ENCODE data around the gene ALOX15.
"Not testable (repeated sequence)": the region's sequence is repeated elsewhere in the genome, so short reads cannot be mapped to it uniquely, and the experiment has no call there.

The ALOX15 gene, protein sequence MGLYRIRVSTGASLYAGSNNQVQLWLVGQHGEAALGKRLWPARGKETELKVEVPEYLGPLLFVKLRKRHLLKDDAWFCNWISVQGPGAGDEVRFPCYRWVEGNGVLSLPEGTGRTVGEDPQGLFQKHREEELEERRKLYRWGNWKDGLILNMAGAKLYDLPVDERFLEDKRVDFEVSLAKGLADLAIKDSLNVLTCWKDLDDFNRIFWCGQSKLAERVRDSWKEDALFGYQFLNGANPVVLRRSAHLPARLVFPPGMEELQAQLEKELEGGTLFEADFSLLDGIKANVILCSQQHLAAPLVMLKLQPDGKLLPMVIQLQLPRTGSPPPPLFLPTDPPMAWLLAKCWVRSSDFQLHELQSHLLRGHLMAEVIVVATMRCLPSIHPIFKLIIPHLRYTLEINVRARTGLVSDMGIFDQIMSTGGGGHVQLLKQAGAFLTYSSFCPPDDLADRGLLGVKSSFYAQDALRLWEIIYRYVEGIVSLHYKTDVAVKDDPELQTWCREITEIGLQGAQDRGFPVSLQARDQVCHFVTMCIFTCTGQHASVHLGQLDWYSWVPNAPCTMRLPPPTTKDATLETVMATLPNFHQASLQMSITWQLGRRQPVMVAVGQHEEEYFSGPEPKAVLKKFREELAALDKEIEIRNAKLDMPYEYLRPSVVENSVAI

DNA sequence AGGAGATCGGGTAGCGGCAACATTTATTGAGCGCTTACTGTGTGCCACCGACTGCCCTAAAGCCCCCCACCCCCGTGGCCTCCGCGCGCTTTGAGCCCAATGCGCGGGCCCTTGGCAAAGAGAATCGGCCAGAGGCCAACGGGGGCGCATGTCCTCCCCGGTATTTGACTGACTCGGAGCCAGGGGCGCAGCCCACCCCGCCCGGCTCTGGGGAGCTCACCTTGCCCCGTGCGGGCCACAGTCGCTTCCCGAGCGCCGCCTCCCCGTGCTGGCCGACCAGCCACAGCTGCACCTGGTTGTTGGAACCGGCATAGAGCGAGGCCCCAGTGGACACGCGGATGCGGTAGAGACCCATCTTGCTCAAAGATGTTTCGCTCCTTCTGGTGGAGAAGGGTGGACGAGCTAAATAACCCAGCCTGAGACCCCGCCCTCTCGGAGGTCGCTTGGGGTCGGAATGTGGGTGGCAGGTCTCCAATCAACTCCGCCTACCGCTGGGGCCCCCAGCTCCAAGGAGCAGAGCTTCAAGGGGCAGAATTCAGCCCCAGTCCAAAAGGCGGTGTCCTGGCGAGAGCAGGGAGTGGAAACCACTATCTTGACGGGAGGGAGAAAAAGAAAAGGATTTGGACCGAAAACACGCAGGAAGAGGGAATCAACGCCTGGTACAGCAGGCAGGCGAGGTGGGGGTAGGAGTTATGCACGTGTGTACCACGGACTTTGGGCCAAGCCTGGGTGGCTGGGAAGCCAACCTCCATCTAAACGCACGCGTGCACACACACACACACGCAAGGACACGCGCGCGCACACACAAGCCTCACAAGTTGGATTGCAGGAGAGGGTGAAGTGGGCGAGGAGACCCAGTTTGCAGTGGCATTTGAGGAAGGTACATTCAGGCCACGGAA is at the start of gene ALOX15:
Gene ALOX15 (minus strand): TSS at position 382 of the 899 bp plus-strand sequence. CDS start 27 bp downstream, at position 355.
- DNase-seq (ENCODE audit: low read depth in 2 of 2): no peak

DNA sequence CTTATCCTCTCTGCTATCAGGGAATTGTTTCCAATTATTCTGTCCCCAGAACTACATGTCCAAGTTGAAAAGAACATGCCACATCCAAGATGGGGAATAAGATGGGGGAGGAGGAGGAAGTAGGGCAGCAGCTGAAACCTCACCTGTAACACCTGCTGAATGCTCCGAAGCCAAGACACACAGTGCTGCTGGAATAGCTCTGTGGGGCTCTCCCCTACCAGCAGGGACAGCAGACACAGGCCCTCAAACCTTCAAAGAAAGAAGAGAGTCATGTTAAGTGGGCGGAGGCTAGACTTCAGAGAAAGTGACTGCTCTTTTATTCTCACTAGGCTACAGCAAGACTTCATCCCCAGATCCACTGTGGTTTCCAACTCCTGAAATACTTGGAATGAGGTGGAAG is 49.3 kb upstream of the ALOX15 start:
- no peak for DNase-seq (ENCODE audit: low read depth in 2 of 2)

DNA sequence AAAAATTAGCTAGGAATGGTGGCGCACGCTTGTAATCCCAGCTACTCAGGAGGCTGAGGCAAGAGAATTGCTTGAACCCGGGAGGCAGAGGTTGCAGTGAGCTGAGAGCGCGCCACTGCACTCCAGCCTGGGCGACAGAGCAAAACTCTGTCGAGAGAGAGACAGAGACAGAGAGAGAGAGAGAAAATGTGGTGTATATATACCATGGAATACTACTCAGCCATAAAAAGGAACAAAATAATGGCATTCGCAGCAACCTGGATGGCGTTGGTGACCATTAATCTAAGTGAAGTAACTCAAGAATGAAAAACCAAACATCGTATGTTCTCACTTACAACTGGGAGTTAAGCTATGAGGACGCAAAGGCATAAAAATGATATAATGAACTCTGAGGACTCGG is 48.4 kb upstream of the ALOX15 start:
- DNase-seq (ENCODE audit: low read depth in 2 of 2): not testable (repeated sequence)

GRCh38 chr17:4683739-4684138 is 42.3 kb upstream of the ALOX15 start:
- DNase-seq (ENCODE audit: low read depth in 2 of 2): not testable (repeated sequence)

- no peak for DNase-seq (ENCODE audit: low read depth in 2 of 2)
Observed at GRCh38 chr17:4679658-4680057, 38.2 kb upstream of the ALOX15 start.

- DNase-seq (ENCODE audit: low read depth in 2 of 2): peak in 1 of 2 donors; percentile 42
Observed at GRCh38 chr17:4678448-4679026, 37.1 kb upstream of the ALOX15 start.

DNA sequence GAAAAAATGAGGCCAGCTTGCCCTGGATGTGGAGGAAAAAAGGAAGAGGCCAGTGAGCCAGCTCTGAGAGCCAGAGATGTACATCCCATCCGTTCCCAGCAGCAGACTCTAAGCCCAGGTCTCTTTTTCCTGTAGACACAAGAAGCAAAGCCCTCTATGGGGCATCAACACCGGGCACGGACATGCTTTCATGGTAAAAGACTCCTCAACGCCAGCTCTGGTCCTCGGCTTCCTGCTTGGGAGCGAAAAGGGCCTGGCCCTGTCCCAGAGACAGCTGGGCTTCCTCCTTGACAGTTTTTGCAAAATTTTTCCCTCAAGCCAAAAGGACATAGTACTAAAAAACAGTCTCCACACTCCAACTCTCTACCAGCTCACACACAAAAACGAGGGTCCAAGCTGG is 35.3 kb upstream of the ALOX15 start:
- DNase-seq (ENCODE audit: low read depth in 2 of 2): no peak

DNA sequence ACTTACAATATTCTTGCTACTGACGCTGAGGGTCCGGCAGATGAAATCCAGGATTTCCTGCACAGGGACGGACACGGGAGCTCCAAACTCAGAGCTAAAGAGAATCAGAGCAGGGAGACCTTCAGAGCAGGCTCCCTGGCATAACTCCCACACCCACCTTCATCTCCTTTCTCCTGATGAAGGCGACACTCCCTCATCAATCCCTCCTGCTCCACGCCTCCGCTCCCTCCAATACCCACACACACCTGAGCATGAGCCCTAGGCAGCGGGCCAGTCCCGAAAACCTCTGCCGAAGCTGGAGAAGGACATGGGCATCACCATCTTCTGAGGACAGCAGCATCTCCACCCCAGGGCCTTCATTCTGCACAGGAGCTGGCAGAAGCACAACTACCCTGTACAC is 34.3 kb upstream of the ALOX15 start:
- DNase-seq (ENCODE audit: low read depth in 2 of 2): no peak

- no peak for DNase-seq (ENCODE audit: low read depth in 2 of 2)
Observed at GRCh38 chr17:4674685-4674998, 33.2 kb upstream of the ALOX15 start.

- no peak for DNase-seq (ENCODE audit: low read depth in 2 of 2)
Observed at GRCh38 chr17:4673986-4674684, 32.7 kb upstream of the ALOX15 start.

DNA sequence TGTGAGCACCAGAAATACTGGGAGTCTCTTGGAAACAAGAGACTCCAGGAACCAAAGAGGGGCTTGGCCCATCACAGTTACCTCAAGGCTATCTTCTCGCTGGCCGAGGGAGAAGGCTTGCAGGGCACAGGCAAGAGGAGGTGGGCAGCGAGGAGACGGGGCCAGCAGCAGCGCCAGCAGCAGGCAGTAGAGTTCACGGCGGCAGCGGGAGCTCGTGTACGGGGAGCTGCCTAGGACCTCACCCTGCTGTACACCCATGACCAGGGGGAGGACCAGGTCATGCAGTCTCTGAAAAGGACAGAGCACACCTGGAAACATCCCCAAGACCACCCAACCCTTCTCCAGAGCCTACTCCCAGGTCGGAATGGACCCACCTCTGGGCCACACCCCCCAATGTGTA is 31.7 kb upstream of the ALOX15 start:
- DNase-seq (ENCODE audit: low read depth in 2 of 2): no peak

DNA sequence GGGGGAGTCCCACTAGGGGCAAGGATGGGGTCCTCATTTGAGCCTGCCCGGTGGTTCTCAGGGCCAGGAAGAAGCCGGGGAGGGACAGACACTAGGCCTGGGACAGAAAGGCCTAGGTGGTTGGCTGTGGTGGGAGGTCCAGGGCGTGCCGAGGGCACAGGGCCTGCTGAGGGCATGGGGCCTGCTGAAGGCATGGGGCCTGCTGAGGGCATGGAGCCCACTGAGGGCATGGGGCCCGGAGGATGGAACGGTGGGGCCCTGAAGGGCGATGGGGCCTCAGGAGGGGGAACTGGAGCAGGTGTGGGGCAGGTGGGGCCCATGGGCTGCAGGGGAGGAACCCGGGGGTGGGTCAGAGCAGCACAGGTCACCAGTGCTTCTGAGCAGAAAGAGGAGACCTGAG is 31.3 kb upstream of the ALOX15 start:
- DNase-seq (ENCODE audit: low read depth in 2 of 2): no peak

GRCh38 chr17:4672055-4672630 is 30.7 kb upstream of the ALOX15 start:
- no peak for DNase-seq (ENCODE audit: low read depth in 2 of 2)

GRCh38 chr17:4667166-4667565 is 25.7 kb upstream of the ALOX15 start:
- no peak for DNase-seq (ENCODE audit: low read depth in 2 of 2)

DNA sequence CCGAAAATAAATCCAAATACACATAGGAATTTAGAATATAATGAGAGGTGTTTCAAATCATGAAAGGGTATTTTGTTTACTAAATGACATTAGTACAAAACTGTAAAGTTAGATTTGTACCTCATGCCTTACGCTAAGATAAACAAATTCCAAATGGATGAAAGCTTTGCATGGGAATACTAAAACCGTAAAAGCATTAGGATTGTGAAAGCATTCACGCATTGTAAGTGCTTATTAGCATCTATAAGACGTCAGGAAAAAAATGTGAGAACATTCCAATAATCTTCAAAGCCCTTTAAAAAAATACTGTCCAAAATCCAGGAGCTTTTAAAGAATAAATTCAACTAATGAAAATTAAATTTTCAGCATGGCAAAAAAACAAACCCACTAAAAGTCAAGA is 24.8 kb upstream of the ALOX15 start:
- no peak for DNase-seq (ENCODE audit: low read depth in 2 of 2)

DNA sequence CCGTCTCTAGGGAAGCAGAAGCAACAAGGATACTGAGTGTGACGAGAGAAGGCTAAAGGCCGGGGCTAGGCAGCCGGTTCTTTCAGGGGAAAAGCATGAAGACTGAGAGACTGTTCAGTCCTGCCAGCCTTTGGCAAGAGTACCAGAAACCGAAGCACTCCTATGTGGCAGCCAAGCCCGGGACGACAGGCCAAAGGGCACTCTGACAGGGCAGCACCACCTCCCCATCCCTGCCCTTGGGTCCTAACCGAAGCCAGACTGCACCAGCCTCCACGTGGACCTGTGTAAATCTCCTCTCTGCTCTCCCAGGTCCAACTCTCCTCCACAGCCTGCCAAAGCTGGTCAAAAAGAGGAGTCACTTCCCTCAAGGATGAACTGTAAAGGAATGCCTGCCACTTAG is 23.5 kb upstream of the ALOX15 start:
- DNase-seq (ENCODE audit: low read depth in 2 of 2): no peak

DNA sequence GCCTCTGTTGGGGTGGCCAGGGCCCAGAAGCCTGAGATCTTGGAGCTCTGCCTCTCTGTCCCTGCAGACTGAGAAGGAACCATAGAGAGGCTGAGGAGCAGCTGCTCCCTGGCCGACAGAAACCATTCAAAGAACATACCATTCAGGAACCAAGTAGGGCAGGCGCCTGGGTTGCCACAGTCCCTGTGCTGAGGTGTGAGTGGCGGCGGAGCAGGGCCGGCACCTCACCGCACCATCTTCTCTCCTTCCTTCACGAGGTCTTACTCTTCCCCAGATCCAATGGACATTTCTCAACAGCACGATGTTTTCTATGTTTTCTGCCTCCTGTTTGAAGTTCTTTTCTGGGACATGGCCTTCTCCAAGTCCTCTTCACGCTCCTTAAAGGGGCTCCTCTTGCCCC is 22.8 kb upstream of the ALOX15 start:
- DNase-seq (ENCODE audit: low read depth in 2 of 2): no peak

- DNase-seq (ENCODE audit: low read depth in 2 of 2): no peak
Observed at GRCh38 chr17:4663711-4664110, 22.2 kb upstream of the ALOX15 start.

- DNase-seq (ENCODE audit: low read depth in 2 of 2): peak; percentile 54 to 64
Observed at GRCh38 chr17:4658478-4659305, 17.2 kb upstream of the ALOX15 start.

- no peak for DNase-seq (ENCODE audit: low read depth in 2 of 2)
Observed at GRCh38 chr17:4657678-4658077, 16.2 kb upstream of the ALOX15 start.
